Fibroblast of lung (primary cell): ENCODE data around the gene TRIM16.
"Not testable (repeated sequence)": the region's sequence is repeated elsewhere in the genome, so short reads cannot be mapped to it uniquely, and the experiment has no call there.

Source experiments
- EZH2 ChIP-seq: IDR thresholded peaks from 2 replicates; pipeline ENCODE4 v1.5.1; 2012; ENCODE audit warnings: low read length, control low read depth, mild to moderate bottlenecking; ENCODE audit errors: missing control alignments
- TF ChIP-seq, protein P1 (sequence below), 2 donors: IDR thresholded peaks in 1 of 2; conservative IDR thresholded peaks in 1 of 2; 1 replicate in 1 of 2; 2 replicates in 1 of 2; pipeline ENCODE4 v1.5.1; 2011 to 2012; ENCODE audit warnings: low read length in 2 of 2, control low read depth in 1 of 2, inconsistent platforms in 1 of 2, low read depth in 1 of 2, mild to moderate bottlenecking in 1 of 2

DNA sequence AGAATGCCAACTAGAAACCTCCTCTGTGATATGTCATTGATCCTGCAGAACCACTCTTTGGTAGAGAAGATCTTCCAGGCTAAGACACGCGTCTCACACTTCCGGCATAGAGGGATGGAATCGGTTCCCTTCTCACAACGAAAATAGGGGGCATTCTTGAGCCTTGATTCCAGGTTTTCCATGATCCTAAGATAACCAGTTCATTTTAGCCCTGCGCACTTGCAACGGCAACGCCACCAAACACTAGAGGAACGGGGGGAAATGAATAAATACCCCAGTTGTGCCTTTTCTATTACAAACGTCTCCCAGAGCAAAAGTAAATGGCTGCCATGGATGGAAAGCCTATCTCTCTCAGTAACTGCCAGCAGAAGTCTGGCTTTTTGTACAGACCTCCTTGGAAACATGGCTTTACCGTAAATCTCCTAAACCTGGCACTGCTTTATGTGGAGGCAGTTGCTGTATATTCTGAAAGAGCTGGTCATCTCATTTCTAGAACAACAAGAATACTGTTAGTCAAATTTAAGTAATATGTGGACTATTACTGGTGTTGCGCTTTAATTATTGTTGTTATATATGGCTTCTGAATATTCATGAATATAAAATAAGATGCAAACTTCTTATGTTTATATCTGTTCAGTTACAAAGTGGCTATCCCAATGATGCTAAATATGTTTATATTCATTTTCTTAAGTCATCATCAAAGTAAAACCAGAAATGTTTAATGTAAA is 64.6 kb downstream of the TRIM16 start, which contains the start of gene FBXW10B:
- TF ChIP-seq EZH2 = not testable (repeated sequence)
- TF ChIP-seq, protein P1, sequence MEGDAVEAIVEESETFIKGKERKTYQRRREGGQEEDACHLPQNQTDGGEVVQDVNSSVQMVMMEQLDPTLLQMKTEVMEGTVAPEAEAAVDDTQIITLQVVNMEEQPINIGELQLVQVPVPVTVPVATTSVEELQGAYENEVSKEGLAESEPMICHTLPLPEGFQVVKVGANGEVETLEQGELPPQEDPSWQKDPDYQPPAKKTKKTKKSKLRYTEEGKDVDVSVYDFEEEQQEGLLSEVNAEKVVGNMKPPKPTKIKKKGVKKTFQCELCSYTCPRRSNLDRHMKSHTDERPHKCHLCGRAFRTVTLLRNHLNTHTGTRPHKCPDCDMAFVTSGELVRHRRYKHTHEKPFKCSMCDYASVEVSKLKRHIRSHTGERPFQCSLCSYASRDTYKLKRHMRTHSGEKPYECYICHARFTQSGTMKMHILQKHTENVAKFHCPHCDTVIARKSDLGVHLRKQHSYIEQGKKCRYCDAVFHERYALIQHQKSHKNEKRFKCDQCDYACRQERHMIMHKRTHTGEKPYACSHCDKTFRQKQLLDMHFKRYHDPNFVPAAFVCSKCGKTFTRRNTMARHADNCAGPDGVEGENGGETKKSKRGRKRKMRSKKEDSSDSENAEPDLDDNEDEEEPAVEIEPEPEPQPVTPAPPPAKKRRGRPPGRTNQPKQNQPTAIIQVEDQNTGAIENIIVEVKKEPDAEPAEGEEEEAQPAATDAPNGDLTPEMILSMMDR (conservative IDR thresholded peaks at IDR 0.05 in 1 of 2, IDR thresholded peaks at IDR 0.05 in 1 of 2; ENCODE audit: low read depth in 1 of 2, low read length in 2 of 2) = not testable (repeated sequence)
